KMS-11 (cell line): ENCODE measurements around the gene NBAS.

ENCODE experiments used
- H2AFZ ChIP-seq: fragments of 200-600 bp; sonication (generic); 2 replicates; pipeline ENCODE4 v1.6.1; 2016; ENCODE audit warnings: antibody characterized with exemption, mixed run types, low read depth
- H3K27ac ChIP-seq: fragments of 200-600 bp; sonication (generic); 2 replicates; pipeline ENCODE4 v1.6.1; 2016; ENCODE audit warnings: mild to moderate bottlenecking, mixed run types
- H3K27me3 ChIP-seq: fragments of 200-600 bp; sonication (generic); 2 replicates; pipeline ENCODE4 v1.6.1; 2017; ENCODE audit warnings: mild to moderate bottlenecking, low read depth, mixed run types, moderate library complexity; ENCODE audit not compliant: insufficient read depth
- H3K36me3 ChIP-seq: fragments of 200-600 bp; sonication (generic); 2 replicates; pipeline ENCODE4 v1.6.1; 2017; ENCODE audit warnings: mild to moderate bottlenecking, mixed run types; ENCODE audit not compliant: insufficient read depth
- H3K4me1 ChIP-seq: fragments of 200-600 bp; sonication (generic); 2 replicates; pipeline ENCODE4 v1.6.1; 2016; ENCODE audit warnings: mild to moderate bottlenecking, low read depth, mixed run types; ENCODE audit not compliant: poor library complexity, severe bottlenecking
- H3K4me2 ChIP-seq: fragments of 200-600 bp; sonication (generic); 2 replicates; pipeline ENCODE4 v1.7.0; 2016; ENCODE audit warnings: mild to moderate bottlenecking, mixed run types
- H3K4me3 ChIP-seq: fragments of 200-600 bp; sonication (generic); IDR thresholded peaks from 2 replicates; pipeline ENCODE4 v1.6.1; 2017; ENCODE audit warnings: low read depth, low read length, mixed read lengths; ENCODE audit not compliant: insufficient read depth
- H3K79me2 ChIP-seq: fragments of 200-600 bp; sonication (generic); 2 replicates; pipeline ENCODE4 v1.6.1; 2016; ENCODE audit warnings: low read depth, mixed run types; ENCODE audit not compliant: insufficient read depth
- H3K9ac ChIP-seq: fragments of 200-600 bp; sonication (generic); 2 replicates; pipeline ENCODE4 v1.6.1; 2016; ENCODE audit warnings: mild to moderate bottlenecking, mixed run types
- H4K20me1 ChIP-seq: fragments of 200-600 bp; sonication (generic); 2 replicates; pipeline ENCODE4 v1.6.1; 2016; ENCODE audit warnings: mild to moderate bottlenecking, mixed run types; ENCODE audit not compliant: insufficient read depth
- CTCF ChIP-seq: fragments of 200-600 bp; sonication (generic); conservative IDR thresholded peaks from 2 replicates; pipeline ENCODE4 v1.6.1; 2017; ENCODE audit warnings: low read depth, mild to moderate bottlenecking, antibody characterized with exemption, low read length, moderate library complexity, mixed read lengths

The NBAS gene

DNA sequence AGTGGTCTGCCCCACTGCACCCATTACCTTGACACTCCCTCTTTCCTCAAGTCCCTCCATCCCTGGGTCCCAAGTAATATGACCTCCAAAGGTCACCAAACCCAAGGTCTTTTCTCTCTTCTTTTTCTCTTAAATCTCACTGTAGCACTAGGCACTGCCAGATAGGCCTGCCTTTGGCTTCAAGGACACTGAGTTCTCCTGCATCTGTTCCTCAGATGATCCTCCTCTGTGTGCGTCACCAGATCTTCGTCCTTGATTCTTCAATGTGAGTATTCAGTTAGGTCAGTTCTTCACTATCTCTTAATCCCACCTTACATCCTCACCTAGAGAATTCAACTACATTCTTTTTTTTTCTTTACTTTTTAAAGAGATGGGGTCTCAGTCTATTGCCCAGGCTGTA, 249.2 kb downstream of the NBAS start:
- Histone ChIP-seq H3K4me1 (peaks cover 45% of the 10 kb centered on the region), H3K79me2 (no peaks in the 10 kb centered on the region), H3K36me3 (no peaks in the 10 kb centered on the region), H3K27ac (peak overlapping the region; percentile 59), H3K4me3 (no peak overlapping the region), H3K27me3 (no peaks in the 10 kb centered on the region), H3K9ac (no peak overlapping the region), H2AFZ (no peak overlapping the region), H4K20me1 (no peaks in the 10 kb centered on the region), H3K4me2 (peak overlapping the region; percentile 47)
- no peak for TF ChIP-seq CTCF

DNA sequence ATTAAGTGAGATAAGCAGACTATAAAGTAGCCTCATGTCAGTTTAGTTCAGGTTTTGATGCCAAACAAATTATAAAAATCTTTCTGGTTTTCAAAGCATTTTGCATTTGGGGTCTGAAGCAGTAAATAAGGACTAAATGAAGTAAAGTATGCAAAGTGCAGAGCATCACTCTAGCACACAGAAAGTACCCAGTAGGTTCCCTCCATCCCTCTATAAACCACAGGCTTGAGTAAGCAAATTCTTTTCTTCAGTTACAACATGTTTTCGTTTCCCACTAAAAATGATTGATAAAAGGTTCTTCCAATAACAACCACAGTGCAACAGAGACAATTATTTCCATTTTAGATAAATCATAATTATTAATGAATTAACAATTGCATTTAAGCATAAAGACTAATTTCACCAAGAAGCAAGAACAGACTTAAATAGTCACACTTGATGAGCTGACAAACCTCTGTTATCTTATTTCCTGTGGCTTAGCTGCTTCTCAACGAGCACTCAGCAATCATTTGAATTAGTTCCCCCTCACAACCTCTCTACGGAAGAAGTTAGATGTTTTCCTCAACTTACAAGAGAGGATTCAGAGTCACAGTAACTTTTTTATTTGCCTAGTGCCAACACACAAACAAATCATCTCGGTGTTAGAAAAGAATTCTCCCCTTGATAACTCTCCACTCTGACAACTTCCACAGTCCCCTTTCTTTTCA, 249.8 kb downstream of the NBAS start:
- H3K4me1 ChIP-seq, result peaks cover 45% of the 10 kb centered on the region
- no peak overlapping the region for H3K9ac ChIP-seq

DNA sequence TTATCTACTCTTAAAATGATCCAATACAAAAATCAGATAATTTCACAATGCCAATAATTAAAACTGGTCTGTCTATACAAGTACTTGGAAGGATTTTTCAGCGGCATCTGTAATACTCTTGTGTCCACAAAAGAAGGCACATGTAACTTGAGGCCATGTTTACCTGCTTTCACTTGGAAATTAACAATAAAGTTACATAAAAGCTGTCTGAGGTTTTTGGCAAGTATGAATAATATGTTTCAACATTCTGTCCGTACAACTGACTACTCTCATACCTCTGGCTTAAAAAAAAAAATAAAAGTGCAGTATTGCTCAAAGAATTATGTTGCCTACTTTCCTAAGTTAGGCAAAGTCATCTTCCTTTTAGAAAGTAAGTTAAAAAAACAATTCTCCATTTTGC, 253.6 kb downstream of the NBAS start:
- no peak overlapping the region for H3K27ac ChIP-seq
- no peak overlapping the region for H3K9ac ChIP-seq
- no peaks in the 10 kb centered on the region for H4K20me1 ChIP-seq
- no peak for TF ChIP-seq CTCF
- H3K4me2 ChIP-seq, result no peak overlapping the region
- H3K4me3 ChIP-seq, result no peak overlapping the region
- H3K27me3 ChIP-seq, result no peaks in the 10 kb centered on the region
- H3K36me3 ChIP-seq, result no peaks in the 10 kb centered on the region
- peaks cover 21% of the 10 kb centered on the region for H3K4me1 ChIP-seq
- no peaks in the 10 kb centered on the region for H3K79me2 ChIP-seq
- no peak overlapping the region for H2AFZ ChIP-seq

More for the DNA sequence above, 249.8 kb downstream of the NBAS start:
- Histone ChIP-seq H2AFZ (no peak overlapping the region), H3K36me3 (no peaks in the 10 kb centered on the region), H4K20me1 (no peaks in the 10 kb centered on the region), H3K4me2 (peak overlapping the region; percentile 47), H3K79me2 (no peaks in the 10 kb centered on the region), H3K4me3 (no peak overlapping the region), H3K27me3 (no peaks in the 10 kb centered on the region), H3K27ac (peak overlapping the region; percentile 59)
- no peak for TF ChIP-seq CTCF

GRCh38 chr2:15306706-15307105, 254.4 kb downstream of the NBAS start:
- H2AFZ ChIP-seq, result no peak overlapping the region
- H3K9ac ChIP-seq, result no peak overlapping the region
- H3K4me3 ChIP-seq, result no peak overlapping the region
- H3K27ac ChIP-seq, result no peak overlapping the region
- no peak overlapping the region for H3K4me2 ChIP-seq
- H3K79me2 ChIP-seq, result no peaks in the 10 kb centered on the region
- H3K36me3 ChIP-seq, result no peaks in the 10 kb centered on the region
- no peaks in the 10 kb centered on the region for H4K20me1 ChIP-seq
- H3K4me1 ChIP-seq, result peaks cover 13% of the 10 kb centered on the region
- TF ChIP-seq CTCF, result no peak
- no peaks in the 10 kb centered on the region for H3K27me3 ChIP-seq
